HepG2 (cell line): ENCODE measurements around the gene JDP2. TPM values are rescaled to one million over a fixed set of nuclear protein-coding genes. Genes with fewer than 3 reads are reported as not detected.

Experiments used
- CTCF ChIP-seq: sonication (generic); formaldehyde crosslinking; IDR thresholded peaks from 2 replicates; pipeline ENCODE4 v1.5.0; 2020; ENCODE audit warnings: mild to moderate bottlenecking, missing genetic modification reagents, moderate library complexity
- FOXO4 ChIP-seq: sonication (generic); formaldehyde crosslinking; conservative IDR thresholded peaks from 2 replicates; pipeline ENCODE4 v1.8.1; 2023; ENCODE audit warnings: missing genetic modification reagents
- HNF4A ChIP-seq: sonication (generic); formaldehyde crosslinking; IDR thresholded peaks from 2 replicates; pipeline ENCODE4 v1.4.0; 2020; ENCODE audit warnings: missing genetic modification reagents
- MTA3 ChIP-seq: sonication (generic); formaldehyde crosslinking; IDR thresholded peaks from 2 replicates; pipeline ENCODE4 v1.4.0; 2020; ENCODE audit warnings: missing genetic modification reagents
- MYPOP ChIP-seq: sonication (generic); formaldehyde crosslinking; IDR thresholded peaks from 2 replicates; pipeline ENCODE4 v1.8.1; 2023; ENCODE audit warnings: mild to moderate bottlenecking, moderate library complexity, missing genetic modification reagents
- PAF1 ChIP-seq: IDR thresholded peaks from 2 replicates; pipeline ENCODE4 v1.6.1; 2016; ENCODE audit warnings: missing genetic modification reagents, missing compliant biosample characterization
- RXRA ChIP-seq: sonication (generic); formaldehyde crosslinking; IDR thresholded peaks from 2 replicates; pipeline ENCODE4 v1.5.1; 2020; ENCODE audit warnings: missing genetic modification reagents
- SAP130 ChIP-seq: IDR thresholded peaks from 2 replicates; pipeline ENCODE4 v1.6.1; 2016; ENCODE audit warnings: low read depth
- SIN3A ChIP-seq: IDR thresholded peaks from 2 replicates; pipeline ENCODE4 v1.6.1; 2011; ENCODE audit warnings: low read depth, mild to moderate bottlenecking, control low read depth, low read length, borderline replicate concordance
- SMC3 ChIP-seq: IDR thresholded peaks from 2 replicates; pipeline ENCODE4 v1.6.1; 2011; ENCODE audit warnings: low read length, improper control_type of control experiment
- SRSF1 ChIP-seq: fragments of 200-400 bp; formaldehyde crosslinking; optimal IDR thresholded peaks from 2 replicates; pipeline ENCODE3; 2017; ENCODE audit warnings: mild to moderate bottlenecking, low read depth, low read length, moderate library complexity
- SSRP1 ChIP-seq: IDR thresholded peaks from 2 replicates; pipeline ENCODE4 v1.6.1; 2016; ENCODE audit warnings: control low read depth
- TCF7 ChIP-seq: sonication (generic); IDR thresholded peaks from 2 replicates; pipeline ENCODE4 v1.6.1; 2016; ENCODE audit warnings: antibody characterized with exemption, low read depth
- TIGD3 ChIP-seq: sonication (generic); formaldehyde crosslinking; IDR thresholded peaks from 2 replicates; pipeline ENCODE4 v1.5.1; 2020; ENCODE audit warnings: mild to moderate bottlenecking, missing genetic modification reagents, borderline replicate concordance
- YEATS4 ChIP-seq: sonication (generic); formaldehyde crosslinking; IDR thresholded peaks from 2 replicates; pipeline ENCODE4 v1.4.0; 2020; ENCODE audit warnings: missing genetic modification reagents, borderline replicate concordance
- ZBTB33 ChIP-seq: sonication (generic); formaldehyde crosslinking; IDR thresholded peaks from 2 replicates; pipeline ENCODE4 v1.4.0; 2020; ENCODE audit warnings: missing genetic modification reagents
- ZNF687 ChIP-seq: sonication (generic); formaldehyde crosslinking; IDR thresholded peaks from 2 replicates; pipeline ENCODE4 v1.5.1; 2020; ENCODE audit warnings: mild to moderate bottlenecking, missing genetic modification reagents, moderate library complexity
- polyA plus RNA-seq, 8 experiments: library from polyadenylated mRNA; depleted of rRNA in 3 of 8; stranded (reverse) in 7 of 8; unstranded in 1 of 8; fragments of >200 nt; fragmentation: Illumina TruSeq in 4 of 8; extraction: Trizol in 4 of 8; gene quantifications; 2 replicates each; pipeline versions ENCODE4 v1.2.1 to v1.2.3, GENCODE V29; 2011 to 2016; ENCODE audit warnings: low read depth in 4 of 8, missing spikeins in 1 of 8, mixed read lengths in 1 of 8; ENCODE audit not compliant: insufficient read depth in 1 of 8
- total RNA-seq, 5 experiments: library from RNA; depleted of rRNA; stranded (reverse); fragments of >200 nt; fragmentation: Illumina TruSeq; extraction: Trizol; gene quantifications; 2 replicates each; pipeline ENCODE4 v1.2.3, GENCODE V29; 2016; ENCODE audit warnings: low read depth in 1 of 5

The JDP2 gene
- total and polyA plus RNA-seq, 2 of the 13 experiments (the other 11 are each of a cell fraction or from before 2014, with no cell fraction given): 8.0 to 8.9 TPM

- peak; percentile 40; the same call in 1 of the 2 replicates for TF ChIP-seq MYPOP
- no peak for TF ChIP-seq SRSF1
- TF ChIP-seq MTA3 (CRISPR knock-in tag): no peak
- TF ChIP-seq SAP130: peak; percentile 41; the same call in 1 of the 2 replicates
- TF ChIP-seq SMC3: 0 out of 2 replicates have a peak, but pooled peaks have one; percentile 3
- 0 out of 2 replicates have a peak, but pooled peaks have one; percentile 31 for TF ChIP-seq SSRP1 (CRISPR knock-in tag)
- 0 out of 2 replicates have a peak, but pooled peaks have one; percentile 36 for TF ChIP-seq TCF7
- no peak for TF ChIP-seq PAF1 (CRISPR knock-in tag)
- 0 out of 2 replicates have a peak, but pooled peaks have one; percentile 25 for TF ChIP-seq HNF4A (CRISPR knock-in tag)
- TF ChIP-seq FOXO4 (CRISPR knock-in tag): no peak
- TF ChIP-seq YEATS4 (CRISPR knock-in tag): no peak
- no peak for TF ChIP-seq SIN3A
- TF ChIP-seq RXRA (CRISPR knock-in tag): peak; percentile 31; the same call in 1 of the 2 replicates
- peak; percentile 57 for TF ChIP-seq ZNF687 (CRISPR knock-in tag)
- TF ChIP-seq TIGD3: no peak
- TF ChIP-seq CTCF (CRISPR knock-in tag): peak; percentile 29; the same call in 1 of the 2 replicates
- peak; percentile 85; the same call in 1 of the 2 replicates for TF ChIP-seq ZBTB33
Observed at GRCh38 chr14:75476274-75476995, 48.6 kb downstream of the JDP2 start (continued).
